Tibial artery (tissue), 4 donors: ENCODE measurements around the gene IDE.

Source experiments
- DNase-seq, 2 donors: peaks; one replicate each; pipeline ENCODE4 v3.0.0-alpha.2; 2019
- H3K27ac ChIP-seq, 2 donors: fragments of 200-600 bp; sonication (generic) in 1 of 2; 1 replicate in 1 of 2; 2 replicates in 1 of 2; pipeline ENCODE4 v1.5.1; 2018 to 2019; ENCODE audit warnings: mild to moderate bottlenecking in 1 of 2
- H3K27me3 ChIP-seq, 2 donors: fragments of 200-600 bp; sonication (generic) in 1 of 2; one replicate each; pipeline versions ENCODE4 v1.5.1 to v1.6.0; 2016 to 2019
- H3K36me3 ChIP-seq, 3 donors: fragments of 200-600 bp; sonication (generic) in 2 of 3; one replicate each; pipeline ENCODE4 v1.5.1; 2016 to 2019; ENCODE audit warnings: mild to moderate bottlenecking in 2 of 3
- H3K4me1 ChIP-seq, 4 donors: fragments of 200-600 bp; sonication (generic) in 2 of 4; 1 replicate in 3 of 4; 2 replicates in 1 of 4; pipeline ENCODE4 v1.5.1; 2016 to 2019
- H3K4me3 ChIP-seq, 2 donors: fragments of 200-600 bp; sonication (generic) in 1 of 2; 1 replicate in 1 of 2; 2 replicates in 1 of 2; pipeline ENCODE4 v1.5.1; 2018 to 2019; ENCODE audit warnings: mild to moderate bottlenecking in 2 of 2
- H3K9me3 ChIP-seq, 3 donors: fragments of 200-600 bp; sonication (generic) in 1 of 3; one replicate each; pipeline ENCODE4 v1.5.1; 2016 to 2019
- CTCF ChIP-seq, 2 experiments: fragments of 200-600 bp in 1 of 2; fragments of 450-650 bp in 1 of 2; IDR thresholded peaks; one replicate each; pipeline ENCODE4 v1.5.1; 2017 to 2019; ENCODE audit warnings: antibody characterized with exemption in 2 of 2, mild to moderate bottlenecking in 1 of 2, moderate library complexity in 1 of 2
- intact Hi-C: fragments of 100-400 bp; cut with DNase I; formaldehyde crosslinking; loops from one replicate; pipeline ENCODE4 v1.15.0; 2023; ENCODE audit warnings: low total_unique reads

Gene IDE

GRCh38 chr10:92486637-92487036, 87.3 kb downstream of the IDE start:
- no peaks in the 10 kb centered on the region for H3K4me1 ChIP-seq
- intact Hi-C loops, result no loop called here
- H3K9me3 ChIP-seq, result no peaks in the 10 kb centered on the region
- no peak overlapping the region for H3K27ac ChIP-seq
- no peaks in the 10 kb centered on the region for H3K27me3 ChIP-seq
- TF ChIP-seq CTCF (IDR thresholded peaks at IDR 0.05), result no peak
- H3K4me3 ChIP-seq, result no peak overlapping the region
- no peak for DNase-seq
- H3K36me3 ChIP-seq, result peaks cover 59 to 92% (median 73%) of the 10 kb centered on the region in 3 donors

GRCh38 chr10:92483539-92483938, 90.4 kb downstream of the IDE start:
- Histone ChIP-seq H3K36me3 (peaks cover 39 to 91% (median 69%) of the 10 kb centered on the region in 3 donors), H3K27ac (no peak overlapping the region), H3K4me3 (no peak overlapping the region), H3K9me3 (no peaks in the 10 kb centered on the region), H3K4me1 (no peaks in the 10 kb centered on the region), H3K27me3 (no peaks in the 10 kb centered on the region)
- DNase-seq, result no peak
- intact Hi-C loops, result no loop called here
- no peak for TF ChIP-seq CTCF (IDR thresholded peaks at IDR 0.05)

- DNase-seq, result no peak
- Histone ChIP-seq H3K4me3 (no peak overlapping the region), H3K27ac (no peak overlapping the region), H3K9me3 (no peaks in the 10 kb centered on the region), H3K4me1 (no peaks in the 10 kb centered on the region), H3K27me3 (no peaks in the 10 kb centered on the region), H3K36me3 (peaks cover 12 to 73% (median 57%) of the 10 kb centered on the region in 3 donors)
- intact Hi-C loops, result no loop called here
- TF ChIP-seq CTCF (IDR thresholded peaks at IDR 0.05), result no peak
Observed at GRCh38 chr10:92480413-92480812, 93.5 kb downstream of the IDE start.

- DNase-seq, result no peak
- TF ChIP-seq CTCF (IDR thresholded peaks at IDR 0.05), result no peak
- no peaks in the 10 kb centered on the region for H3K4me1 ChIP-seq
- H3K4me3 ChIP-seq, result no peak overlapping the region
- intact Hi-C loops, result no loop called here
- H3K27me3 ChIP-seq, result no peaks in the 10 kb centered on the region
- H3K36me3 ChIP-seq, result peaks cover 10 to 69% (median 61%) of the 10 kb centered on the region in 3 donors
- H3K27ac ChIP-seq, result no peak overlapping the region
- H3K9me3 ChIP-seq, result no peaks in the 10 kb centered on the region
Observed at GRCh38 chr10:92479547-92479946, 94.3 kb downstream of the IDE start.

- intact Hi-C loops, result no loop called here
- no peaks in the 10 kb centered on the region for H3K27me3 ChIP-seq
- no peak for TF ChIP-seq CTCF (IDR thresholded peaks at IDR 0.05)
- H3K36me3 ChIP-seq, result peaks cover 8 to 69% (median 64%) of the 10 kb centered on the region in 3 donors
- no peaks in the 10 kb centered on the region for H3K9me3 ChIP-seq
- H3K4me1 ChIP-seq, result no peaks in the 10 kb centered on the region
- DNase-seq, result no peak
- H3K27ac ChIP-seq, result no peak overlapping the region
- H3K4me3 ChIP-seq, result no peak overlapping the region
Observed at GRCh38 chr10:92478536-92478935, 95.4 kb downstream of the IDE start.

GRCh38 chr10:92475357-92475868, 98.5 kb downstream of the IDE start:
- no peak for TF ChIP-seq CTCF (IDR thresholded peaks at IDR 0.05)
- intact Hi-C loops, result no loop called here
- Histone ChIP-seq H3K27me3 (no peaks in the 10 kb centered on the region), H3K4me1 (no peaks in the 10 kb centered on the region), H3K36me3 (peaks cover 4 to 65% (median 57%) of the 10 kb centered on the region in 3 donors), H3K4me3 (no peak overlapping the region), H3K9me3 (no peaks in the 10 kb centered on the region), H3K27ac (no peak overlapping the region)
- DNase-seq, result no peak
